ENCODE data around the gene NRIP1. TPM values are rescaled to one million over a fixed set of nuclear protein-coding genes. Genes with fewer than 3 reads are reported as not detected.

Gene NRIP1
- total and polyA plus RNA-seq, 2 of the 8 experiments (the other 6 are each of a cell fraction or from before 2014, with no cell fraction given) = 1.5 to 9.3 TPM

GRCh38 chr21:15061279-15061678 lies 3.5 kb downstream of the NRIP1 start:
- no peak overlapping the region for H4K8ac ChIP-seq (ENCODE audit: extremely low read depth, insufficient read depth, low read length)
- H3K79me1 ChIP-seq (ENCODE audit: low read depth, low read length) = no peaks in the 10 kb centered on the region
- FAIRE-seq (no peak), DNase-seq (ENCODE audit: low read depth in 1 of 2, low spot score in 2 of 2) (no peak)
- no peak overlapping the region for H3K23ac ChIP-seq (ENCODE audit: insufficient read length)
- H2AFZ ChIP-seq (ENCODE audit: low read length) = no peak overlapping the region
- ChIA-PET POLR2A (ENCODE audit: partially characterized antibody) (no interaction called here), CTCF (ENCODE audit: partially characterized antibody) (no interaction called here)
- H3K36me3 ChIP-seq (ENCODE audit: control insufficient read depth in 2 of 4, insufficient read depth in 4 of 4, low read length in 3 of 4) = no peaks in the 10 kb centered on the region
- no peak overlapping the region for H3K56ac ChIP-seq (replicated peaks; ENCODE audit: insufficient read length, low read depth, low read length)
- no peak overlapping the region for H3K4me2 ChIP-seq (ENCODE audit: insufficient read depth in 1 of 2, low read depth in 2 of 2, low read length in 2 of 2)
- no peak overlapping the region for H3K18ac ChIP-seq (ENCODE audit: extremely low read depth, low read length)
- H4K20me1 ChIP-seq (replicated peaks in 1 of 2; ENCODE audit: control insufficient read depth in 1 of 2, insufficient read depth in 2 of 2, low read length in 2 of 2) = no peaks in the 10 kb centered on the region
- H4K5ac ChIP-seq (ENCODE audit: insufficient read length, low read depth, low read length) = no peak overlapping the region
- H3K27me3 ChIP-seq (replicated peaks in 1 of 4; ENCODE audit: control insufficient read depth in 3 of 4, extremely low read depth in 1 of 4, insufficient read depth in 3 of 4, low read length in 3 of 4) = peaks cover 0 to 9% (median 3%) of the 10 kb centered on the region in 4 experiments; a peak in 2 of 7 replicates
- H3K4ac ChIP-seq (replicated peaks; ENCODE audit: insufficient read length, low read depth, low read length) = no peak overlapping the region
- H2AK5ac ChIP-seq (ENCODE audit: low read depth, low read length) = no peak overlapping the region
- no peak overlapping the region for H2BK20ac ChIP-seq (ENCODE audit: low read length)
- no peak overlapping the region for H2BK5ac ChIP-seq (ENCODE audit: low read depth, low read length)
- H3K23me2 ChIP-seq (ENCODE audit: low read depth, low read length) = peaks cover 11% of the 10 kb centered on the region
- H2BK12ac ChIP-seq (ENCODE audit: low read depth, low read length) = no peak overlapping the region
- H3K9ac ChIP-seq (replicated peaks in 1 of 4; ENCODE audit: extremely low read depth in 1 of 4, low read depth in 3 of 4, low read length in 3 of 4) = no peak overlapping the region
- H3K9me3 ChIP-seq (ENCODE audit: insufficient read depth in 2 of 2, low read depth in 1 of 2, low read length in 1 of 2) = no peaks in the 10 kb centered on the region
- H3K4me3 ChIP-seq (ENCODE audit: extremely low read depth in 1 of 4, insufficient read depth in 2 of 4, low read depth in 3 of 4, low read length in 4 of 4) = no peak overlapping the region
- H3K27ac ChIP-seq (ENCODE audit: low read depth, low read length) = no peak overlapping the region
- peaks cover 2 to 10% (median 4%) of the 10 kb centered on the region in 4 experiments; a peak in 6 of 7 replicates for H3K4me1 ChIP-seq (replicated peaks in 1 of 4; ENCODE audit: control insufficient read depth in 3 of 4, insufficient read depth in 4 of 4, low read length in 3 of 4)
- H2BK120ac ChIP-seq (replicated peaks; ENCODE audit: low read depth, low read length) = no peak overlapping the region
- no peak overlapping the region for H3K14ac ChIP-seq (ENCODE audit: insufficient read length)
- H3K79me2 ChIP-seq (ENCODE audit: control insufficient read depth in 1 of 2, insufficient read depth in 2 of 2, low read length in 2 of 2) = peaks cover 0 to 76% of the 10 kb centered on the region in 2 experiments; a peak in 3 of 4 replicates
- H4K91ac ChIP-seq (replicated peaks; ENCODE audit: insufficient read length, low read length) = no peak overlapping the region
- 59% methylated on average over 4 of the region's 4 CpGs; no CpG with 5 or more reads in 1 of the 2 experiments for WGBS, 2 experiments (ENCODE audit: extremely low coverage in 1 of 2, insufficient coverage in 1 of 2, insufficient read length in 1 of 2, insufficient replicate concordance in 2 of 2, low coverage in 1 of 2, low lambda C conversion rate in 2 of 2, missing lambda C conversion rate in 1 of 2)
- H2BK15ac ChIP-seq (ENCODE audit: low read length) = no peak overlapping the region
- TF ChIP-seq BCL11A (IDR thresholded peaks at IDR 0.05; ENCODE audit: low read depth in 2 of 2, low read length in 2 of 2) = no peak
- no peak for TF ChIP-seq RFX5 (IDR thresholded peaks at IDR 0.05; ENCODE audit: borderline replicate concordance, low read depth, low read length)
- TF ChIP-seq CBX8 (IDR thresholded peaks at IDR 0.05; ENCODE audit: borderline replicate concordance, low read depth, low read length) = no peak
- TF ChIP-seq, protein P1, sequence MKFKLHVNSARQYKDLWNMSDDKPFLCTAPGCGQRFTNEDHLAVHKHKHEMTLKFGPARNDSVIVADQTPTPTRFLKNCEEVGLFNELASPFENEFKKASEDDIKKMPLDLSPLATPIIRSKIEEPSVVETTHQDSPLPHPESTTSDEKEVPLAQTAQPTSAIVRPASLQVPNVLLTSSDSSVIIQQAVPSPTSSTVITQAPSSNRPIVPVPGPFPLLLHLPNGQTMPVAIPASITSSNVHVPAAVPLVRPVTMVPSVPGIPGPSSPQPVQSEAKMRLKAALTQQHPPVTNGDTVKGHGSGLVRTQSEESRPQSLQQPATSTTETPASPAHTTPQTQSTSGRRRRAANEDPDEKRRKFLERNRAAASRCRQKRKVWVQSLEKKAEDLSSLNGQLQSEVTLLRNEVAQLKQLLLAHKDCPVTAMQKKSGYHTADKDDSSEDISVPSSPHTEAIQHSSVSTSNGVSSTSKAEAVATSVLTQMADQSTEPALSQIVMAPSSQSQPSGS (IDR thresholded peaks at IDR 0.05; ENCODE audit: low read length) = no peak
- no peak for TF ChIP-seq RNF2 (IDR thresholded peaks at IDR 0.05; ENCODE audit: borderline replicate concordance, low read depth, low read length, missing control alignments, poor library complexity, severe bottlenecking)
- TF ChIP-seq TEAD4 (IDR thresholded peaks at IDR 0.05; ENCODE audit: low read depth, low read length) = no peak
- TF ChIP-seq SAP30 (IDR thresholded peaks at IDR 0.05; ENCODE audit: insufficient read depth, insufficient replicate concordance, low read length) = no peak
- TF ChIP-seq SIX5 (IDR thresholded peaks at IDR 0.05; ENCODE audit: low read depth, low read length) = no peak
- TF ChIP-seq MAX (IDR thresholded peaks at IDR 0.05) = no peak
- no peak for TF ChIP-seq HDAC6 (IDR thresholded peaks at IDR 0.05; ENCODE audit: low read depth, low read length)
- no peak for TF ChIP-seq NANOG (IDR thresholded peaks at IDR 0.05; ENCODE audit: insufficient read depth, low read depth, low read length, poor library complexity, severe bottlenecking)
- no peak for TF ChIP-seq GTF2F1 (IDR thresholded peaks at IDR 0.05; ENCODE audit: borderline replicate concordance, low read depth, low read length)
